ENCODE results near the gene TAC1. TPM values are rescaled to one million over a fixed set of nuclear protein-coding genes. Genes with fewer than 3 reads are reported as not detected.

TAC1 gene
- total RNA-seq, 1 donor from 2014 or later = 50.4 TPM

- Histone ChIP-seq H3K27me3 (ENCODE audit: control insufficient read depth, insufficient read depth, low read length) (peaks cover 34% of the 10 kb centered on the region), H3K36me3 (ENCODE audit: control insufficient read depth, insufficient read depth, low read length) (no peaks in the 10 kb centered on the region), H3K4me3 (ENCODE audit: low read depth, low read length) (no peak overlapping the region)
- DNase-seq (ENCODE audit: low read depth) = no peak
- TF ChIP-seq CTCF (IDR thresholded peaks at IDR 0.05; ENCODE audit: insufficient read depth, low read length, poor library complexity, severe bottlenecking) = no peak
These were observed 834 bp downstream of the TAC1 start for GRCh38 chr7:97732565-97733275.

GRCh38 chr7:97733276-97734161 is 1.6 kb downstream of the TAC1 start:
- no peak for DNase-seq (ENCODE audit: low read depth)
- H3K36me3 ChIP-seq (ENCODE audit: control insufficient read depth, insufficient read depth, low read length) = no peaks in the 10 kb centered on the region
- H3K27me3 ChIP-seq (ENCODE audit: control insufficient read depth, insufficient read depth, low read length) = peaks cover 34% of the 10 kb centered on the region
- TF ChIP-seq CTCF (IDR thresholded peaks at IDR 0.05; ENCODE audit: insufficient read depth, low read length, poor library complexity, severe bottlenecking) = no peak
- H3K4me3 ChIP-seq (ENCODE audit: low read depth, low read length) = no peak overlapping the region

GRCh38 chr7:97734255-97734654 is 2.4 kb downstream of the TAC1 start:
- Histone ChIP-seq H3K36me3 (ENCODE audit: control insufficient read depth, insufficient read depth, low read length) (no peaks in the 10 kb centered on the region), H3K27me3 (ENCODE audit: control insufficient read depth, insufficient read depth, low read length) (peaks cover 34% of the 10 kb centered on the region), H3K4me3 (ENCODE audit: low read depth, low read length) (no peak overlapping the region)
- TF ChIP-seq CTCF (IDR thresholded peaks at IDR 0.05; ENCODE audit: insufficient read depth, low read length, poor library complexity, severe bottlenecking) = no peak
- no peak for DNase-seq (ENCODE audit: low read depth)

GRCh38 chr7:97735075-97735474 is 3.2 kb downstream of the TAC1 start:
- H3K27me3 ChIP-seq (ENCODE audit: control insufficient read depth, insufficient read depth, low read length) = peaks cover 33% of the 10 kb centered on the region
- no peak for DNase-seq (ENCODE audit: low read depth)
- TF ChIP-seq CTCF (IDR thresholded peaks at IDR 0.05; ENCODE audit: insufficient read depth, low read length, poor library complexity, severe bottlenecking) = no peak

GRCh38 chr7:97748482-97748881 is 16.6 kb downstream of the TAC1 start:
- TF ChIP-seq CTCF (IDR thresholded peaks at IDR 0.05; ENCODE audit: insufficient read depth, low read length, poor library complexity, severe bottlenecking) = no peak
- H3K36me3 ChIP-seq (ENCODE audit: control insufficient read depth, insufficient read depth, low read length) = no peaks in the 10 kb centered on the region

More at GRCh38 chr7:97735075-97735474, 3.2 kb downstream of the TAC1 start:
- Histone ChIP-seq H3K36me3 (ENCODE audit: control insufficient read depth, insufficient read depth, low read length) (no peaks in the 10 kb centered on the region), H3K4me3 (ENCODE audit: low read depth, low read length) (no peak overlapping the region)

More at GRCh38 chr7:97748482-97748881, 16.6 kb downstream of the TAC1 start:
- Histone ChIP-seq H3K4me3 (ENCODE audit: low read depth, low read length) (no peak overlapping the region), H3K27me3 (ENCODE audit: control insufficient read depth, insufficient read depth, low read length) (no peaks in the 10 kb centered on the region)
- no peak for DNase-seq (ENCODE audit: low read depth)

Measured in kidney epithelial cell (primary cell).